ENCODE measurements around the gene TELO2.

Gene TELO2

DNA sequence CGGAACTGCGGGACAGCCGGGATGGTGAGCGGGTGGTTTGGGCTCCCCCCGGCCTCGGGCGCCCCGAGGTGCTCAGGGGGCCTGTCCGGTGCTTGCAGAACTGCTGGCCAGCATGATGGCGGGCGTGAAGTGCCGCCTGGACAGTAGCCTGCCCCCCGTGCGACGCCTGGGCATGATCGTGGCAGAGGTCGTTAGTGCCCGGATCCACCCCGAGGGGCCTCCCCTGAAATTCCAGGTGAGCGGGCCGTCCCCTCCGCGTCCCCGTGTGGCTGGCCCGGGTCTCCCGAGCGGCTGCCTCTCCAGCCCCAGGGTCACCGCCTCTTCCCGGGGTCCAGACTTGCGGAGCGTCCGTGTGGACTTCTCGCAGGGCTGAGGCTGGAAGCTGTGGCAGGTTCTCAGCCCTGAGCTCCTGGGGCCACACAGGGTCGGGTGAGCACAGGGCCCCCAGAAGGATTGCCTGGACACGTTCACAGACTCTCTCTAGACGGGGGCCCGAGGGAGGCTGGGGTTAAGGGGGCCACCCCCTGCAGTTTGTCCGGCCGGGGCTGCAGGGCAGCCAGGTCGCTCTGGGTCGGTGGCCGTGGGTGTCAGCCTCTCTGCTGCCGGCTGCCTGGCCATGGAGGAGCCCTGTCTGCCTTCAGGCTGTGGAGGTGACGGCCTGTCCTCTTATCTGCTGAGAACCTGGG lies 7.4 kb downstream of the TELO2 start:
- DNase-seq, result no peak

DNA sequence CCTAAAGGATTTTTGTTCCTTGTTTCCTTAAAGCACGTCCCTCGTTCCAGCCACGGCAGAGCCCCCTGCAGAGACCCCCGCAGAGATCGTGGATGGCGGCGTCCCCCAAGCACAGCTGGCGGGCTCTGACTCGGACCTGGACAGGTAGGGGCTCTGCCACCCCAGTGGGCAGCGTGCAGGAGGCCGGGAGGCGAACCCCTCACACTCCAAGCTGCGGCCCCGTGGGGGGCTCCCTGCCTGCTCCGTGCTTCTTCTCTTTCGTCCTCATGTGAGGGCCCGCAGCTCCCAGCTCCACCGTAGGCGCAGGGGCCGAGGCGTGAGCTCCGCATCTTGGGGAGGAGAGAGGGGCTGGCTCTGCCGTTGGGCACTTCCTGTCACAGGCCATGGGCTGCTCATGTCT lies 8.5 kb downstream of the TELO2 start:
- no peak for DNase-seq

DNA sequence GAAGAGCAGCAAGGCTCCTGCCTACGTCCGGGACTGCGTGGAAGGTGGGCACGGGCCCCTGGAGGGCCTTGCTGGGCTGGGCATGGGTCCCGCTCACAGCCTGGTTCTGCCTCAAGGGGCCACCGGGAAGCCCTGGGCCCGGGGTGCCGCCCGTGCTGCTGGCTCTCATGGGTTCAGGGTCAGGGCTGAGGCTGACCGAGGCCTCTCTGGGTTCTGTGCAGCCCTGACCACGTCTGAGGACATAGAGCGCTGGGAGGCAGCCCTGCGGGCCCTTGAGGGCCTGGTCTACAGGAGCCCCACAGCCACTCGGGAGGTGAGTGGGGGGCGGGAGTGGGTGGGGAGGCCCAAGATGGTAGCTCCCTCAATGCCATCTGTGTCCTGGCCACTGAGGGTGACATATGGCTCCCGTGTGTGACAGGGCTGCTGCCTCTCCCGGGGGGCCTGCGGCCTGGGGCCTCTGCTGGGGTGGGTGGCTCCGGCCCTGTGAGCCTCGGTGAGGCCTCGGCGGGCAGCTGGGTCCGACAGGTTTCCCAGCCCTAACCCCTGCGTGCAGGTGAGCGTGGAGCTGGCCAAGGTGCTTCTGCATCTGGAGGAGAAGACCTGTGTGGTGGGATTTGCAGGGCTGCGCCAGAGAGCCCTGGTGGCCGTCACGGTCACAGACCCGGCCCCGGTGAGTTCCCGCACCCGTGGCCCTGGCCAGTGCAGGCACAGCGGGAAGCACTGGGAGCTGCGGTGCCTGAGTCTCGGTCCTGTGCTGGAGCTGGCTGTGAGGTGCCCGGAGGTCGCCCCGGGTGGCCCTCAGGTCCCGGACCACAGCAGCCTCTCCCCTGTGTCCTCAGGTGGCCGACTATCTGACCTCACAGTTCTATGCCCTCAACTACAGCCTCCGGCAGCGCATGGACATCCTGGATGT lies 9.2 kb downstream of the TELO2 start:
- no peak for DNase-seq

GRCh38 chr16:1503110-1503955 lies 10.2 kb downstream of the TELO2 start:
- DNase-seq, result no peak

- no peak for DNase-seq
These were observed 12.1 kb downstream of the TELO2 start for GRCh38 chr16:1505073-1505844.

DNA sequence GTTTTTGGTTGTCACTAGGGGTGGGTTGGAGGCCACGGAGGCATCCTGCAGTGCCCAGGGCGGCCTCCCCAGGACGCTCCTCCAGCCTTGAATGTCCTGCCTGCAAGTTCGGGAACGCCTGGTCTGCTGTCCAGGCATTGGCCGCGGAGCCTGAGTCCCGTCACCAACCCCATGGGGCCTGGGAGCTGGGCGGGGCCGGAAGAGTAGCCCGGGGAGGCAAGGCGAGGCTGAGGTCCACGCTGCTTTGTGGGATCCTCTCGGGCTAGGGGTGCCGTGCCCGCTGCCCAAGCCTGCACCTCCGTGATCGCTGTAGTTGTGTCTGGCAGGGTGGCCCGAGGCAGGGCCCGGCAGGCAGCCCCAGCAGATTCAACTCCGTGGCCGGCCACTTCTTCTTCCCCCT lies 12.8 kb downstream of the TELO2 start:
- no peak for DNase-seq

- DNase-seq, result no peak
These were observed 13.5 kb downstream of the TELO2 start for GRCh38 chr16:1506494-1507213.

DNA sequence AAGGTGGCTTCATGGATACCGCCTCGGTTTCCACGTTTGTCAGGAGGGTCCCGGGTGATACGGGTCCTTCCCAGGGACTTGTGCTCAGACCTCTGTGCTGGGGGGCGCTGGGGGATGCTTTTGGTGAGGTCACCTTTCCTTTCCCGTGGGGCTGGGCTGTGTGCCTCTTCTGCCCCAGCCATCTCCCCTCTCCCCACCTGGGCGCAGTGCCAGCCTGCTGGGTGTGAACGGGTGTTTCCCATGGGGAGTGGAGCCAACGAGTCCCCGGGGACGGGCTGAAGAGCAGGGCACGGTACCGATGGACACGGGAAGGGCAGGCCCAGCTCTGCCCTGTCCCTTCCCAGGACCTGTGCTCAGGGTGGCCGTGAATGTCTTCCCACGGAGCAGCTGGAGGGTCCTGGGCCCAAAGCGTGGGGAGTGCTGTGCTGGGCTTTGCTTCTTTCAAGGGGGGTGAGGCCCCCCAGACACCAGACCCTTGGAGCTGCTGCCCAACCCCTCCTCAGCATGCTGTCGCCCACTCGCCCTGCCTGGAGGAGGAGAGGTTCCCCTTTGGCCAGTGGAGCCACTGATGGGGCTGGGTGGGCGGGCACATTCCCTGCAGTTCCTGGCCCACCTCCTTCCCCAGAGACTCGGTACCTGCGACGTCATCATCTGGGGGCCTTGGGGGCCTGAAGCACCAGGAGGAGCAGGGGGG lies 15.5 kb downstream of the TELO2 start:
- DNase-seq, result no peak

DNA sequence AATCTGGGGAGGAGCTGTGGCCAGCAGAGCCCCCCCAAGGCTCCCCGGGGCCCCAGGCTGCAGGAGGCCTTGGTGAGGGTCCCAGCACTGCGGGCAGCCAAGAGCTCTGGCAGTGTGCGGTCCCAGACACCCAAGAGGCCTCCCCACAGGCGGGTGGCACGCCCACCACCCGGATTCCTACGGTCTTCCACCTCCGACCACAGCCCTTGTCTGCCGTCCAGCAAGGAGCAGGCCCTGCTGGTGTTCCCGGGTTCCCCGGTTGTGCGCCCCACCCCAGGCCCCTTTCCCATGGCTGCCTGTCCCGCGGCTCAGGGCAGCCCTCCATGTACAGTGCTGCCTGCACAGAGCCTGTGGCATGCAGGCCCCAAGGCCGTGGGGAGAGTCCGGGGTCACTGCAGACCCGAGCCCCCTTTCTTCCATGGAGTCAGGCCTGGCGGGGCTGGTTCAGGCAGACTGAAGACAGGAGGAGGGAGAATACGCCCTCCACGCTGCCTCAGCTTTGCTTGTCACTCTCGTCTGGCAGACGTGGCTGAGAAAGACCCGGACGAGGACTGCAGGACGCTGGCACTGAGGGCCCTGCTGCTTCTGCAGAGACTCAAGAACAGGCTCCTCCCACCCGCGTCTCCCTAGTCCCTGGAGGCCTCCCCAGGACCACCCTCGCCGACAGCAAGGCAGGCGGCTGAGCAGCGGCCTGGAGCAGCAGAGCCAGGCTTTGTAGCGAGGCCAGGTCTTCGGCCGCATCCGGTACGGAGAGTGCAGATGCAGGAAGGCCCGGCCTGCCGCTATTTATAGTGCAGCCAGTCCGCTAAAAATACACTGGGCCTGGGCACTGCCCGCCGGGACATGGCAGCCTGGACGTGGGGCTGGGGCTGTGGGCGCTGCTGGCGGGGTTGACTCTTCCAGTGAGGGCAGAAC lies 16.4 kb downstream of the TELO2 start:
- no peak for DNase-seq

DNA sequence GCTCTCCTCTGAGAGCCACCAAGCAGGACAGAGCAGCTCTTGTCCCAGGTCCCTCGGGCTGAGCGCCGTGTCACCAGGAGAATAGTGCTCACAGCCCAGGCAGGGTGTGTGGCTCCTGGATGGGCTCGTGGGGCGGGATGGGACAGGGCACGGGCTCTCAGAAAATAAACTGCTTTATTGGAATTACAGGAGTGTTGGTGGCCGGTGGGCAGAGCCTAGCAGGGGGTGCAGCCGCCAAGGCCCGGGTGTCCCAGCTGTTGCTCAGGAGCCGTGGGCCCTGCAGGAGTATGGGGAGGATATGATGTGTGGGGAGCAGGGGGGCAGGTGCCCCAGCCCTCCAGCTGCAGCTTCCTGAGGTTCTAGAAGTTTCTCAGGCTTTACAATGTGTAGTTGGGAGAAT lies 17.1 kb downstream of the TELO2 start:
- no peak for DNase-seq

DNA sequence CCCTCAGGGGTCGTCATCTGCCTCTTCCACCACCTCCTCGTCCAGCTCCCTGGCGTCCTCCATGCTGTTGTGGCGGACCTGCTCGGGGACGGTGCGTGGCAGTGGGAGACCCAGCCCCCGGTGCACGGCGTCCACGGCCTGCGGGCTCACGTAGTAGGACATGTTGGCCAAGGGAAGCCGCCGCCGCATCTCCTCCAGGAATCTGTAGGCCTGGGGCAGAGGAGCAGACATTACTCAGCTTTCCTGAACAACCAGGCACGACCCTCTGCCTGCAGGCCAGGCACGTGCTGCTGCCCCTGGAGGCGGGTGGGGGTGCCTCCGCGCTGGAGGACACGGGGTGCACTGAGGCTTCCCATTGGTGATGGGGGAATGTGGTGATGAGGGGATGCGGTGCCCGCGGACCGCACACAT lies 17.8 kb downstream of the TELO2 start:
- no peak for DNase-seq

DNA sequence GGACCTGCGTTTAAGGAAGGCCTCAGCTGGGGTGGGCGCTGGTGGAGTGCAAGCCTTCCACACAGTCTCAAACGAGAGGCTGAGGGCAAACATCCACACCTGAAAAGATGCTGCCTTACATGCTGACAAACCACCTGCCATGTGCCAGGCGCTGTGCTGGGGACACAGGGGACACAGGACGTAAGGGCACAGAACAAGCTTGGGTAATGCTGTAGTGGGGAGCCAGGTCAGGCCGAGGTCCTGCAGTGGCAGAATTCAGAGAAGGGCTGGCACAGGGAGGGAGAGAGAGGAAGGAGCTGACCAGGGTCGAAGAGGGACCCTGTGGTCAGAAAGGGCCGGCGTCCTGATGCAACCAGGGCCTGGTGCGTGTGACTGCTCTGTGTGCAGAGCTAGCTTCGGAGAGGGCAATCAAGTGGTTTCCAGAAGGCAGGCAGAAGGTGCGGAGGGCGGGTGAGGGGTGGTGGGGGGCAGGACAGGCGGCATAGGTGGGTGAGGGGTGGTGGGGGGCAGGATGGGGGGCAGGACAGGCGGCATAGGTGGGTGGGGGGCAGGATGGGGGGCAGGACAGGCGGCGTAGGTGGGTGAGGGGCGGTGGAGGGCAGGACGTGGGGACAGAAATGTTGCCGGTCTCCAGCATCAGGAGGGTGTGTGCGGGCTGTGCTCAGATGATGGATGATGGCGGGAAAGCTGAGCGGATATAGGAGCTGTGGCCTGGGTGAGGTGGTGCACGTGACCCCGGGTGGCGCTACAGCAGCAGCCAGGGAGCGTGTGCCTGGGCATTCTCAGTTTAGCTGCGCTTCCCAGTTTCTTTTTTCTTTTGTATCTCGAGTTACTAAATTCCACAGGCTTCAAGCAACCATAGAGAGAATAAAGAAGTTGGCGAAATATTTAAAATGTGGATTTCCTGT lies 18.8 kb downstream of the TELO2 start:
- DNase-seq, result no peak

- DNase-seq, result no peak
These were observed 19.6 kb downstream of the TELO2 start for GRCh38 chr16:1512774-1513173.

- DNase-seq, result no peak
These were observed 21.3 kb downstream of the TELO2 start for GRCh38 chr16:1514507-1514906.

GRCh38 chr16:1518626-1519135 lies 25.5 kb downstream of the TELO2 start:
- no peak for DNase-seq

- no peak for DNase-seq
These were observed 26.7 kb downstream of the TELO2 start for GRCh38 chr16:1519831-1520230.

DNA sequence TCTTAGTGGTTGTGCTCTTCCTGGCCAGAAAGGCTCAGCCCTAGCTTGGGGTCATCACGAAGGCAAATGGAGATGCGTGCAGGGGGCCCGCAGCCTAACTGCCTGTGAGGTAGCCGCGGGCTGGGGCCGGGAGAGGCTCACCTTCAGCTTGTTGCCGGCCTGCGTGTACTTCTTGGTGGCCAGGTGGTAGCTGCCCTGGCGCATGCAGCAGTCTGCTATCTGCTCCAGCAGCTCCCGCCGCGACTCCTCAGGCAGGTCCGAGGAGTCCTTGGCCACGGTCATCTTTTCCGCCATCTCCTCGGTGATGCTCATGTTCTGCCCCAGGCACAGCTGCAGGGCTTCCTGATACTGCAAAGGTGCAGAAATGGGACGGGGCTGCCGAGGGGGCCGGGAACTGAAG lies 27.3 kb downstream of the TELO2 start:
- no peak for DNase-seq

DNA sequence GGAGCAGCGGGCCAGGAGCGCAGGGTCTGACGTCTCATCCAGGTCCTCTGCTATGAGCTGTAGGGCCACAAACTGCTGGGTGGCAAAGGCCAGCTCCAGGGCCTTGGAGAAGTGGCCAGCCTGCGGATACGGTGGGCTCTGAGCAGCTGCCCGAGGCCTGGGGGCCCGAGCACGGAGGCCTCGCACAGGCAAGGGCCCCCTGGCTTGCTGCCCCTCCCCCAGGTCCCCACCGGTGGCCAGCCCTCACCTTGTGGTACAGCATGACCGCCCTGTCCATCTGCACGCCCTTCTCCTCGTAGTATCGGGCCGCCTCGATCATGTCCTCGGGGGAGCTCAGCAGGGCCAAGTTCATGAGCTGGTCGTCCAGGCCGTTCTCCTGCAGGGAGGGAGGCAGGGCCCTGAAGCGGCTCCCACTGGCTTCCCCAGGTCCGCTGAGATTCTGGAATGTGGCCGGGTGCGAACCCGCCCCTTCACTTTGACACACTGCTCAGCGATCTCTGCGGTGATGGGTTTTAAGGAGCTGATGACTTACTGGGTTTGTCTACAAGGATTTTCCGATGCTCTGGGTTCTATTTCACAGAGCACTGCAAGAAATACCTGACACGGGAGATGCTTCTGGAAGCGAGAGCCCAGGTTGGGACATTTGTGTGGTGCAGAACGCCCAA lies 30.6 kb downstream of the TELO2 start:
- no peak for DNase-seq
